Measurements from ENCODE around the gene FILIP1. TPM values are rescaled to one million over a fixed set of nuclear protein-coding genes. Genes with fewer than 3 reads are reported as not detected.
"Not testable (repeated sequence)": the region's sequence is repeated elsewhere in the genome, so short reads cannot be mapped to it uniquely, and the experiment has no call there.

FILIP1 gene
- total RNA-seq, 4 donors from 2014 or later = 41.7 to 53.3 (median 48.4) TPM

- H3K4me1 ChIP-seq = peaks cover 48 to 69% (median 62%) of the 10 kb centered on the region in 4 donors
- peaks cover 0 to 8% (median 0%) of the 10 kb centered on the region in 4 donors for H3K36me3 ChIP-seq
- no peak overlapping the region for H3K27ac ChIP-seq (replicated peaks in 1 of 4)
- TF ChIP-seq POLR2AphosphoS5 (IDR thresholded peaks at IDR 0.05) (no peak), EP300 (IDR thresholded peaks at IDR 0.05) (no peak), POLR2A (IDR thresholded peaks at IDR 0.05; ENCODE audit: low read depth) (no peak)
- TF ChIP-seq, protein P1, sequence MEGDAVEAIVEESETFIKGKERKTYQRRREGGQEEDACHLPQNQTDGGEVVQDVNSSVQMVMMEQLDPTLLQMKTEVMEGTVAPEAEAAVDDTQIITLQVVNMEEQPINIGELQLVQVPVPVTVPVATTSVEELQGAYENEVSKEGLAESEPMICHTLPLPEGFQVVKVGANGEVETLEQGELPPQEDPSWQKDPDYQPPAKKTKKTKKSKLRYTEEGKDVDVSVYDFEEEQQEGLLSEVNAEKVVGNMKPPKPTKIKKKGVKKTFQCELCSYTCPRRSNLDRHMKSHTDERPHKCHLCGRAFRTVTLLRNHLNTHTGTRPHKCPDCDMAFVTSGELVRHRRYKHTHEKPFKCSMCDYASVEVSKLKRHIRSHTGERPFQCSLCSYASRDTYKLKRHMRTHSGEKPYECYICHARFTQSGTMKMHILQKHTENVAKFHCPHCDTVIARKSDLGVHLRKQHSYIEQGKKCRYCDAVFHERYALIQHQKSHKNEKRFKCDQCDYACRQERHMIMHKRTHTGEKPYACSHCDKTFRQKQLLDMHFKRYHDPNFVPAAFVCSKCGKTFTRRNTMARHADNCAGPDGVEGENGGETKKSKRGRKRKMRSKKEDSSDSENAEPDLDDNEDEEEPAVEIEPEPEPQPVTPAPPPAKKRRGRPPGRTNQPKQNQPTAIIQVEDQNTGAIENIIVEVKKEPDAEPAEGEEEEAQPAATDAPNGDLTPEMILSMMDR (IDR thresholded peaks at IDR 0.05) = no peak
- no peak overlapping the region for H3K4me3 ChIP-seq
- H3K9me3 ChIP-seq = no peaks in the 10 kb centered on the region
- no peaks in the 10 kb centered on the region for H3K27me3 ChIP-seq
- no peak for DNase-seq (ENCODE audit: extremely low spot score)
- WGBS = 52% methylated on average over 3 of the region's 3 CpGs
- intact Hi-C loops (cut with DNase I) = no loop called here
Measured at GRCh38 chr6:75412969-75413662, 80.5 kb downstream of the FILIP1 start.

DNA sequence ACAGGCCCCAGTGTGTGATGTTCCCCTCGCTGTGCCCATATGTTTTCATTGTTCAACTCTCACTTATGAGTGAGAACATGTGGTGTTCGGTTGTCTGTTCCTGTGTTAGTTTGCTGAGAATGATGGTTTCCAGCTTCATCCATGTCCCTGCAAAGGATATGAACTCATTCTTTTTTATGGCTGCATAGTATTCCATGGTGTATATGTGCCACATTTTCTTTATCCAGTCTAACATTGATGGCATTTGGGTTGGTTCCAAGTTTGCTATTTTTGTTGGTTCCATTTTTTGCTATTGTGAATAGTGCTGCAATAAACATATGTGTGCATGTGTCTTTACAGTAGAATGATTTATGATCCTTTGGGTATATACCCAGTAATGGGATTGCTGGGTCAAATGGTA lies 83.0 kb downstream of the FILIP1 start:
- H3K27ac ChIP-seq (replicated peaks in 1 of 4); DNase-seq (ENCODE audit: extremely low spot score); H3K27me3 ChIP-seq; intact Hi-C loops (cut with DNase I); H3K4me3 ChIP-seq; H3K9me3 ChIP-seq; H3K36me3 ChIP-seq: not testable (repeated sequence)
- WGBS = 97% methylated on average over 2 of the region's 2 CpGs
- H3K4me1 ChIP-seq = peaks cover 34 to 51% (median 46%) of the 10 kb centered on the region in 4 donors

- no peak overlapping the region for H3K4me3 ChIP-seq
- no peaks in the 10 kb centered on the region for H3K9me3 ChIP-seq
- intact Hi-C loops (cut with DNase I) = no loop called here
- TF ChIP-seq EP300 (IDR thresholded peaks at IDR 0.05) = no peak
- no peak for TF ChIP-seq POLR2A (IDR thresholded peaks at IDR 0.05; ENCODE audit: low read depth)
- TF ChIP-seq, protein P1 (IDR thresholded peaks at IDR 0.05) = no peak
- TF ChIP-seq POLR2AphosphoS5 (IDR thresholded peaks at IDR 0.05) = no peak
- H3K36me3 ChIP-seq = peaks cover 0 to 8% (median 0%) of the 10 kb centered on the region in 4 donors
- H3K27ac ChIP-seq (replicated peaks in 1 of 4) = peak overlapping the region in 1 of 4 donors; percentile 32
- peaks cover 30 to 48% (median 40%) of the 10 kb centered on the region in 4 donors for H3K4me1 ChIP-seq
- no peak for DNase-seq (ENCODE audit: extremely low spot score)
- H3K27me3 ChIP-seq = no peaks in the 10 kb centered on the region
Measured at GRCh38 chr6:75409928-75410327, 83.7 kb downstream of the FILIP1 start.

DNA sequence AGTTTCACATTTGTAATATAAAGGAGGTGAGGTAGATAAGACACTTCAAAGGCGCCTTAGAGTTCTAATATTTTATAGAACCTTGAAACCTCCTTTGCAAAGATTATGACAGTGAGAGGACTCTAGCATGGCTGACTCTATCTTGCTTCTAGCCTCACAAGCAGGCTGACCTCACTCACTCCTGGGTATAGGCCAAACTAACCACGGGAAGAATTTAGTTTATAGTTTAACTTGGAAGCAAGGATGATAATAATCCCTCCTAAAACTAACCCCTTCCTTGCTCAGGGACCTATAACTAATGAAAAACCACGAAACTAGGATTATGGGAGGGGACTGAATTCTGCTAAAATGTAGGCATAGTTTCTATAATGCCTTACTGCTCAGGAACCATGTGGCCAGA lies 84.3 kb downstream of the FILIP1 start:
- H3K36me3 ChIP-seq = peaks cover 0 to 1% (median 0%) of the 10 kb centered on the region in 4 donors
- H3K4me1 ChIP-seq = peaks cover 29 to 44% (median 37%) of the 10 kb centered on the region in 4 donors
- intact Hi-C loops (cut with DNase I) = no loop called here
- TF ChIP-seq POLR2A (IDR thresholded peaks at IDR 0.05; ENCODE audit: low read depth) (no peak), POLR2AphosphoS5 (IDR thresholded peaks at IDR 0.05) (no peak), EP300 (IDR thresholded peaks at IDR 0.05) (no peak)
- TF ChIP-seq, protein P1 (IDR thresholded peaks at IDR 0.05) = no peak
- no peaks in the 10 kb centered on the region for H3K9me3 ChIP-seq
- H3K4me3 ChIP-seq = no peak overlapping the region
- DNase-seq (ENCODE audit: extremely low spot score) = no peak
- 67% methylated on average over 3 of the region's 3 CpGs for WGBS
- H3K27ac ChIP-seq (replicated peaks in 1 of 4) = peak overlapping the region in 1 of 4 donors; percentile 32
- H3K27me3 ChIP-seq = no peaks in the 10 kb centered on the region

GRCh38 chr6:75403563-75404080 lies 90.0 kb downstream of the FILIP1 start:
- peaks cover 29 to 48% (median 46%) of the 10 kb centered on the region in 4 donors for H3K4me1 ChIP-seq
- intact Hi-C loops (cut with DNase I) = no loop called here
- TF ChIP-seq EP300 (IDR thresholded peaks at IDR 0.05) = no peak
- no peak for TF ChIP-seq POLR2A (IDR thresholded peaks at IDR 0.05; ENCODE audit: low read depth)
- TF ChIP-seq POLR2AphosphoS5 (IDR thresholded peaks at IDR 0.05) = no peak
- TF ChIP-seq, protein P1 (IDR thresholded peaks at IDR 0.05) = no peak
- no peaks in the 10 kb centered on the region for H3K36me3 ChIP-seq
- no peaks in the 10 kb centered on the region for H3K9me3 ChIP-seq
- no peak overlapping the region for H3K4me3 ChIP-seq
- H3K27me3 ChIP-seq = no peaks in the 10 kb centered on the region
- 63% methylated on average over 3 of the region's 3 CpGs for WGBS
- DNase-seq (ENCODE audit: extremely low spot score) = no peak
- peak overlapping the region in 3 of 4 donors; percentile 23 to 76 (median 71) for H3K27ac ChIP-seq (replicated peaks in 1 of 4)
